Lower lobe of right lung (tissue), 2 donors: Measurements from ENCODE around the gene RASSF8. TPM values are rescaled to one million over a fixed set of nuclear protein-coding genes. Genes with fewer than 3 reads are reported as not detected.

ENCODE experiments used
- ATAC-seq, 2 donors: fragments of 200-7000 bp; cut with Tn5 transposase; one replicate each; pipeline ENCODE4 v1.9.1; 2020 to 2022; ENCODE audit warnings: mild to moderate bottlenecking in 2 of 2, moderate library complexity in 2 of 2
- DNase-seq: peaks from one replicate; pipeline ENCODE4 v3.0.0-alpha.2; 2020
- H3K27ac ChIP-seq: fragments of 200-600 bp; one replicate; pipeline ENCODE4 v1.8.0; 2022
- H3K27me3 ChIP-seq: fragments of 200-600 bp; one replicate; pipeline ENCODE4 v1.8.0; 2022; ENCODE audit warnings: low read depth
- H3K36me3 ChIP-seq: fragments of 200-600 bp; one replicate; pipeline ENCODE4 v1.8.0; 2022; ENCODE audit warnings: mild to moderate bottlenecking
- H3K4me1 ChIP-seq: fragments of 200-600 bp; one replicate; pipeline ENCODE4 v1.8.0; 2022
- H3K4me3 ChIP-seq: fragments of 200-600 bp; one replicate; pipeline ENCODE4 v1.8.0; 2022; ENCODE audit warnings: mild to moderate bottlenecking
- H3K9me3 ChIP-seq: fragments of 200-600 bp; one replicate; pipeline ENCODE4 v1.8.0; 2022
- CTCF ChIP-seq: fragments of 200-600 bp; IDR thresholded peaks from one replicate; pipeline ENCODE4 v1.8.0; 2022; ENCODE audit warnings: antibody characterized with exemption, mild to moderate bottlenecking
- intact Hi-C: fragments of 100-400 bp; cut with DNase I; formaldehyde crosslinking; loops from one replicate; pipeline ENCODE4 v1.11.0; 2022
- total RNA-seq: library from RNA; stranded (reverse); fragmentation: NEBNext Ultra II Directional; extraction: Animal tissue kit (Norgen Biotek cat#: 25700); gene quantifications from one replicate; pipeline ENCODE4 v1.2.1, GENCODE V29; 2021
- donor health status: DM: no; HTN: yes; CAD: no; lungs with severe emphysema.

Gene RASSF8
- total RNA-seq, 1 donor from 2014 or later: 62.1 TPM

GRCh38 chr12:26028953-26029735 lies 70.7 kb downstream of the RASSF8 start:
- H3K9me3 ChIP-seq: no peaks in the 10 kb centered on the region
- intact Hi-C loops: loop anchor here (10.0 kb wide), 1 partner anchor 594 kb away; no protein-coding TSS in a partner anchor
- H3K27ac ChIP-seq: no peak overlapping the region
- TF ChIP-seq CTCF: peak; percentile 83
- peak; percentile 47 to 71 for ATAC-seq
- no peak overlapping the region for H3K4me3 ChIP-seq
- no peak for DNase-seq
- H3K36me3 ChIP-seq: no peaks in the 10 kb centered on the region
- no peaks in the 10 kb centered on the region for H3K27me3 ChIP-seq
- H3K4me1 ChIP-seq: peaks cover 20% of the 10 kb centered on the region

GRCh38 chr12:26029736-26030022 lies 71.2 kb downstream of the RASSF8 start:
- Histone ChIP-seq H3K9me3 (no peaks in the 10 kb centered on the region), H3K4me1 (peaks cover 20% of the 10 kb centered on the region), H3K4me3 (no peak overlapping the region), H3K27ac (no peak overlapping the region), H3K27me3 (no peaks in the 10 kb centered on the region), H3K36me3 (no peaks in the 10 kb centered on the region)
- DNase-seq (no peak), ATAC-seq (no peak)
- intact Hi-C loops: loop anchor here (10.0 kb wide), 1 partner anchor 595 kb away; no protein-coding TSS in a partner anchor
- no peak for TF ChIP-seq CTCF

- Histone ChIP-seq H3K27ac (no peak overlapping the region), H3K4me3 (no peak overlapping the region), H3K36me3 (no peaks in the 10 kb centered on the region), H3K9me3 (no peaks in the 10 kb centered on the region), H3K4me1 (peaks cover 20% of the 10 kb centered on the region), H3K27me3 (no peaks in the 10 kb centered on the region)
- no peak for DNase-seq
- no peak for ATAC-seq
- intact Hi-C loops: no loop called here
- no peak for TF ChIP-seq CTCF
Observed at GRCh38 chr12:26030371-26030770, 71.9 kb downstream of the RASSF8 start.

GRCh38 chr12:26031318-26031717 lies 72.8 kb downstream of the RASSF8 start:
- DNase-seq: no peak
- Histone ChIP-seq H3K4me3 (no peak overlapping the region), H3K27me3 (no peaks in the 10 kb centered on the region), H3K4me1 (peaks cover 20% of the 10 kb centered on the region), H3K9me3 (no peaks in the 10 kb centered on the region), H3K27ac (no peak overlapping the region), H3K36me3 (no peaks in the 10 kb centered on the region)
- intact Hi-C loops: no loop called here
- ATAC-seq: no peak
- no peak for TF ChIP-seq CTCF

- H3K27me3 ChIP-seq: no peaks in the 10 kb centered on the region
- no peak overlapping the region for H3K27ac ChIP-seq
- DNase-seq (no peak), ATAC-seq (no peak)
- intact Hi-C loops: no loop called here
- no peak overlapping the region for H3K4me3 ChIP-seq
- no peak for TF ChIP-seq CTCF
- no peaks in the 10 kb centered on the region for H3K9me3 ChIP-seq
- H3K4me1 ChIP-seq: peaks cover 24% of the 10 kb centered on the region
- no peaks in the 10 kb centered on the region for H3K36me3 ChIP-seq
Observed at GRCh38 chr12:26031827-26032226, 73.3 kb downstream of the RASSF8 start.
